DND-41 (cell line): Measurements from ENCODE around the gene STOX1.
"Not testable (repeated sequence)": the region's sequence is repeated elsewhere in the genome, so short reads cannot be mapped to it uniquely, and the experiment has no call there.

Experiments
- ATAC-seq: fragments of 200-7000 bp; cut with Tn5 transposase; 3 replicates; pipeline ENCODE4 v1.9.1; 2021; ENCODE audit warnings: low read depth; ENCODE audit not compliant: insufficient read depth
- DNase-seq: peaks from one replicate; pipeline ENCODE4 v3.0.0-alpha.2; 2020
- H2AFZ ChIP-seq: 2 replicates; pipeline ENCODE4 v1.6.0; 2012; ENCODE audit warnings: low read depth, low read length
- H3K27ac ChIP-seq: 2 replicates; pipeline ENCODE4 v1.5.1; 2012; ENCODE audit warnings: low read length, inconsistent platforms
- H3K27me3 ChIP-seq: fragments of 200-600 bp; sonication (generic); 2 replicates; pipeline ENCODE4 v1.6.0; 2012; ENCODE audit warnings: low read length, mild to moderate bottlenecking, inconsistent platforms; ENCODE audit not compliant: insufficient read depth, poor library complexity
- H3K36me3 ChIP-seq: 2 replicates; pipeline ENCODE4 v1.5.1; 2012; ENCODE audit warnings: low read length, inconsistent platforms; ENCODE audit not compliant: insufficient read depth
- H3K4me1 ChIP-seq: 2 replicates; pipeline ENCODE4 v1.5.1; 2012; ENCODE audit warnings: mild to moderate bottlenecking, low read length; ENCODE audit not compliant: insufficient read depth
- H3K4me2 ChIP-seq: 2 replicates; pipeline ENCODE4 v1.6.0; 2012; ENCODE audit warnings: mild to moderate bottlenecking, moderate library complexity, low read length, inconsistent platforms; ENCODE audit not compliant: insufficient read depth
- H3K4me3 ChIP-seq, 2 experiments: fragments of 200-600 bp in 1 of 2; shearing (Covaris generic) in 1 of 2; 2 replicates each; pipeline ENCODE4 v1.5.1; 2012 to 2016; ENCODE audit warnings: inconsistent platforms in 2 of 2, low read length in 2 of 2, mild to moderate bottlenecking in 2 of 2, low read depth in 1 of 2, moderate library complexity in 1 of 2
- H3K79me2 ChIP-seq: 2 replicates; pipeline ENCODE4 v1.6.0; 2012; ENCODE audit warnings: low read length, inconsistent platforms; ENCODE audit not compliant: insufficient read depth
- H3K9ac ChIP-seq: 2 replicates; pipeline ENCODE4 v1.6.0; 2012; ENCODE audit warnings: low read depth, mild to moderate bottlenecking, inconsistent platforms, low read length, moderate library complexity
- H3K9me3 ChIP-seq: 2 replicates; pipeline ENCODE4 v1.5.1; 2012; ENCODE audit warnings: low read length, moderate library complexity, mild to moderate bottlenecking, inconsistent platforms; ENCODE audit not compliant: insufficient read depth, severe bottlenecking
- H4K20me1 ChIP-seq: 2 replicates; pipeline ENCODE4 v1.6.0; 2012; ENCODE audit warnings: low read length; ENCODE audit not compliant: insufficient read depth
- EZH2 ChIP-seq: IDR thresholded peaks from 3 replicates; pipeline ENCODE4 v1.6.1; 2012; ENCODE audit warnings: borderline replicate concordance, low read depth, mild to moderate bottlenecking, moderate library complexity, low read length, inconsistent platforms; ENCODE audit not compliant: severe bottlenecking
- TF ChIP-seq, protein P1 (sequence below): IDR thresholded peaks from 2 replicates; pipeline ENCODE4 v1.5.1; 2012; ENCODE audit warnings: borderline replicate concordance, low read length, moderate library complexity, mild to moderate bottlenecking; ENCODE audit not compliant: poor library complexity, severe bottlenecking; ENCODE audit errors: extremely low read depth

STOX1 gene

DNA sequence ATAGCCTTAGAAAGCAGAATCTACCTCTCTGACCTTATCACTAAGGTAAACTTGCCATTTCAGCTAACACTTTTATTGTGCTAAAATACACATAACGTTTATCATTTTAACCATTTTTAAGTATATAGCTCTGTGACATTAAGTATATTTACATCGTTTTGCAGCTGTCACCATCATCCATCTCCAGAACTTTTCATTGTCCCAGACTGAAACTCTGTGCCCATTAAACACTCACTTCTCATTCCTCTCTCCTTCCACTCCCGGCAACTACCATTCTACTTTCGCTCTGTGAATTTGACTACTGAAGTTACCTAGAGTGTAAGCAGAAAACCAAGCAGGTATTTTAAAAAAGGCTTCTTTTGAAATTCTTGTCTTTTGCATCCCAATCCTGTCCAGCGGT lies 75.1 kb downstream of the STOX1 start:
- H3K4me1 ChIP-seq, result peaks cover 38% of the 10 kb centered on the region
- H3K27ac ChIP-seq, result no peak overlapping the region
- H3K27me3 ChIP-seq, result no peaks in the 10 kb centered on the region
- H3K9me3 ChIP-seq, result no peaks in the 10 kb centered on the region
- peaks cover 8% of the 10 kb centered on the region; the same call in 1 of the 2 replicates for H4K20me1 ChIP-seq
- H3K79me2 ChIP-seq, result peaks cover 61% of the 10 kb centered on the region
- no peak for ATAC-seq
- H3K9ac ChIP-seq, result peak overlapping the region; percentile 93
- H3K4me3 ChIP-seq, result peak overlapping the region; percentile 56 to 69; a peak in 3 of 4 replicates
- H3K4me2 ChIP-seq, result peak overlapping the region; percentile 76
- peaks cover 18% of the 10 kb centered on the region for H3K36me3 ChIP-seq
- H2AFZ ChIP-seq, result no peak overlapping the region
- DNase-seq, result no peak
- TF ChIP-seq EZH2, result no peak
- TF ChIP-seq, protein P1, sequence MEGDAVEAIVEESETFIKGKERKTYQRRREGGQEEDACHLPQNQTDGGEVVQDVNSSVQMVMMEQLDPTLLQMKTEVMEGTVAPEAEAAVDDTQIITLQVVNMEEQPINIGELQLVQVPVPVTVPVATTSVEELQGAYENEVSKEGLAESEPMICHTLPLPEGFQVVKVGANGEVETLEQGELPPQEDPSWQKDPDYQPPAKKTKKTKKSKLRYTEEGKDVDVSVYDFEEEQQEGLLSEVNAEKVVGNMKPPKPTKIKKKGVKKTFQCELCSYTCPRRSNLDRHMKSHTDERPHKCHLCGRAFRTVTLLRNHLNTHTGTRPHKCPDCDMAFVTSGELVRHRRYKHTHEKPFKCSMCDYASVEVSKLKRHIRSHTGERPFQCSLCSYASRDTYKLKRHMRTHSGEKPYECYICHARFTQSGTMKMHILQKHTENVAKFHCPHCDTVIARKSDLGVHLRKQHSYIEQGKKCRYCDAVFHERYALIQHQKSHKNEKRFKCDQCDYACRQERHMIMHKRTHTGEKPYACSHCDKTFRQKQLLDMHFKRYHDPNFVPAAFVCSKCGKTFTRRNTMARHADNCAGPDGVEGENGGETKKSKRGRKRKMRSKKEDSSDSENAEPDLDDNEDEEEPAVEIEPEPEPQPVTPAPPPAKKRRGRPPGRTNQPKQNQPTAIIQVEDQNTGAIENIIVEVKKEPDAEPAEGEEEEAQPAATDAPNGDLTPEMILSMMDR, result no peak

DNA sequence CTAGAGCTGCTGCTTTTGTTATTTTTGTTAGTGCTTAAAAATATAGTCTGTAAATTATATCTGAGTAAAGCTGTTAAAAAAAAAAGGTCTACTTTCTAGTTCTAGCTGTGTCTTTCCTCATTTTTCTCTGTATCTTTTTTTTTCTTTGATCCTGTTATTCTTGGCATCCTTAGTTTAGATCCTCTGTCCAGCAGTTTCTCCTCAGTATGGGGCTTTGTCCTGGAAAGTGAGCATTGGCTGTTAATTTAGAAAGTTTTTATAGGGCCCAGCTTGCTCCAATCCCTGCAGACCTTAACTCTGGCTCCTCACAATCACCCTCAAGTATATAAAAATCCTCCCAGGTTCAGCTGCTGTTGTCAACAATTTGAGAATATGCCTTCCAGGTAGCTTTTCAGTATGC lies 97.3 kb downstream of the STOX1 start:
- no peaks in the 10 kb centered on the region for H3K9me3 ChIP-seq
- no peak for TF ChIP-seq EZH2
- TF ChIP-seq, protein P1, result no peak
- H4K20me1 ChIP-seq, result peaks cover 6% of the 10 kb centered on the region; the same call in 1 of the 2 replicates
- no peak overlapping the region for H3K4me3 ChIP-seq
- H3K9ac ChIP-seq, result no peak overlapping the region
- DNase-seq, result no peak
- H2AFZ ChIP-seq, result no peak overlapping the region
- H3K79me2 ChIP-seq, result peaks cover 72% of the 10 kb centered on the region
- no peak overlapping the region for H3K4me2 ChIP-seq
- H3K36me3 ChIP-seq, result peaks cover 83% of the 10 kb centered on the region
- ATAC-seq, result no peak
- no peaks in the 10 kb centered on the region for H3K4me1 ChIP-seq
- no peak overlapping the region for H3K27ac ChIP-seq
- H3K27me3 ChIP-seq, result no peaks in the 10 kb centered on the region

DNA sequence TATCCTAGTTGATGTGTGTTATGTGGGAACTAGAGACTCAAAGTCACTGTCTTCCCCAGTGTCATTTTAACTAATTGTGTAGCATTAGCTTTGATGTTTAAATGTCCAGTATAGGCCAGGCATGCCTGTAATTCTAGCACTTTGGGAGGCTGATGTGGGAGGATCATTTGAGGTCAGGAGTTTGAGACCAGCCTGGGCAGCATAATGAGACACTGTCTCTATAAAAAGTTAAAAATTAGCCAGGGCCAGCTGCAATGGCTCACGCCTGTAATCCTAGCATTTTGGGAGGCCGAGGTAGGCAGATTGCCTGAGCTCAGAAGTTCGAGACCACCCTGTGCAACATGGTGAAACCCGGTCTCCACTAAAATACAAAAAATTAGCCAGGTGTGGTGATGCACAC lies 98.2 kb downstream of the STOX1 start:
- TF ChIP-seq, protein P1, result no peak
- no peak for TF ChIP-seq EZH2
- peaks cover 6% of the 10 kb centered on the region; the same call in 1 of the 2 replicates for H4K20me1 ChIP-seq

GRCh38 chr10:68929157-68929556 lies 101.8 kb downstream of the STOX1 start:
- Histone ChIP-seq H3K79me2 (peaks cover 49% of the 10 kb centered on the region), H3K36me3 (peaks cover 81% of the 10 kb centered on the region)
- H3K27ac ChIP-seq, H3K27me3 ChIP-seq, H3K4me3 ChIP-seq, H3K9ac ChIP-seq, H3K4me2 ChIP-seq, H4K20me1 ChIP-seq, ATAC-seq, DNase-seq, H3K9me3 ChIP-seq, H2AFZ ChIP-seq, H3K4me1 ChIP-seq: not testable (repeated sequence)

More for the DNA sequence above, 98.2 kb downstream of the STOX1 start:
- H3K27me3 ChIP-seq, result no peaks in the 10 kb centered on the region
- H3K4me3 ChIP-seq, result no peak overlapping the region
- H3K9ac ChIP-seq, result no peak overlapping the region
- no peaks in the 10 kb centered on the region for H3K4me1 ChIP-seq
- no peak overlapping the region for H2AFZ ChIP-seq
- peaks cover 70% of the 10 kb centered on the region for H3K79me2 ChIP-seq
- H3K27ac ChIP-seq, result no peak overlapping the region
- no peak for ATAC-seq
- H3K4me2 ChIP-seq, result no peak overlapping the region
- no peaks in the 10 kb centered on the region for H3K9me3 ChIP-seq
- DNase-seq, result no peak
- H3K36me3 ChIP-seq, result peaks cover 84% of the 10 kb centered on the region

DNA sequence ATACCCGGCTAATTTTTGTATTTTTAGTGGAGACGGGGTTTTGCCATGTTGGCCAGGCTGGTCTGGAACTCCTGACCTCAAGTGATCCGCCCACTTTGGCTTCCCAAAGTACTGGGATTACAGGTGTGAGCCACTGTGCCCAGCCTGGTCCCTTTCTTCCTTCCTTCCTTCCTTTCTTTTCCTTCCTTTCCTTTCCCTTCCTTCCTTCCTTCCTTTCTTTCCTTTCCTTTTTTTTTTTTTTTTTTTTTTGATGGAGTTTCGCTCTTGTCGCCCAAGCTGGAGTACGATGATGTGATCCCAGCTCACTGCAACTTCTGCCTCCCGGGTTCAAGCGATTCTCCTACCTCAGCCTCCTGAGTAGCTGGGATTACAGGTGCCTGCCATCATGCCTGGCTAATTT lies 102.6 kb downstream of the STOX1 start:
- peaks cover 81% of the 10 kb centered on the region for H3K36me3 ChIP-seq
- not testable (repeated sequence) for ATAC-seq, H3K4me3 ChIP-seq, H4K20me1 ChIP-seq, H3K9ac ChIP-seq, DNase-seq, H3K27me3 ChIP-seq, H3K4me2 ChIP-seq, H3K4me1 ChIP-seq, H3K9me3 ChIP-seq, H3K27ac ChIP-seq, H2AFZ ChIP-seq
- peaks cover 44% of the 10 kb centered on the region for H3K79me2 ChIP-seq

DNA sequence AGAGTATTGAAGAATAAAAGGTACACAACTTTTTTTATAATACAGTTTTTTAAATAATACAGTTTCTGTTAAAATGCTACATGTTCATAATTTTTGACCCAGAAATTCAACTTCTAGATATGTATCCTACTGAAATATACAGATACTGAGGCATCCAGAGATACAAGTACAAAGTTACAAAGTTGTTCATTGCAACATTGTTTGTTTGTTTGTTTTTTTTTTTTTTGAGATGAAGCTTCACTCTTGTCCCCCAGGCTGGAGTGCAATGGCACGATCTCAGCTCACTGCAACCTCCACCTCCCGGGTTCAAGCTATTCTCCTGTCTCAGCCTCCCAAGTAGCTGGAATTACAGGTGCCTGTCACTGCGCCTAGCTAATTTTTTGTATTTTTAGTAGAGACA lies 105.5 kb downstream of the STOX1 start:
- H3K79me2 ChIP-seq, result peaks cover 20% of the 10 kb centered on the region
- H3K4me2 ChIP-seq, H3K4me3 ChIP-seq, H3K27me3 ChIP-seq, H3K4me1 ChIP-seq, H4K20me1 ChIP-seq, DNase-seq, H3K27ac ChIP-seq, H3K9me3 ChIP-seq, H3K9ac ChIP-seq, H2AFZ ChIP-seq, ATAC-seq: not testable (repeated sequence)
- H3K36me3 ChIP-seq, result peaks cover 84% of the 10 kb centered on the region
